Ovary (tissue), 3 donors: ENCODE results near the gene FOXP1.

Experiments
- EP300 ChIP-seq: sonication (generic); formaldehyde crosslinking; IDR thresholded peaks from one replicate; pipeline ENCODE4 v1.6.1; 2017; ENCODE audit warnings: antibody characterized with exemption
- POLR2A ChIP-seq: fragments of 450-650 bp; IDR thresholded peaks from one replicate; pipeline ENCODE4 v1.6.1; 2017; ENCODE audit warnings: antibody characterized with exemption, mild to moderate bottlenecking, moderate library complexity
- TF ChIP-seq, protein P1 (sequence below), 3 donors: fragments of 450-650 bp in 2 of 3; fragments of 200-600 bp in 1 of 3; IDR thresholded peaks; one replicate each; pipeline versions ENCODE4 v1.5.1 to v1.8.0; 2016 to 2022; ENCODE audit warnings: antibody characterized with exemption in 3 of 3, mild to moderate bottlenecking in 1 of 3
- donor health status: DM: no; HTN: no; CAD: no.

DNA sequence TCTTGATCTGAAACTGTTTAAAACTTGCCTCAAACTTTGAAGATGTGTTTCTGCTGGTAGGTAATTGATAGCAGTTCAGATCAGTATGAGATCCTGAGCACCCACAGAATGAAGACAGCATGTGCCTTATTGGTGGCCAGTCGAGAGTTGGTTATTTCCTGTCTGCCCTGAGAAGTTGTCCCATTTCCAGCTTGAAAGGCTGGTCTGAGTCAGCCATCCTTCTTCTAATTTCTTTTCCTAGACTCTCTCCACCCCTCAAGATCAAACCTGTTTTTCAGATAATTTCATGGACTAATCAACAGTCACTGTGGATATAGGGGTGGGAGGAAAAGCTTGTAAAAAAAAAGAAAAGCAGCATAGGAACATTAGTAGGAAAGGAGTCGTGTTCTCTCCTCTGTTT is 464.4 kb downstream of the FOXP1 start:
- TF ChIP-seq, protein P1, sequence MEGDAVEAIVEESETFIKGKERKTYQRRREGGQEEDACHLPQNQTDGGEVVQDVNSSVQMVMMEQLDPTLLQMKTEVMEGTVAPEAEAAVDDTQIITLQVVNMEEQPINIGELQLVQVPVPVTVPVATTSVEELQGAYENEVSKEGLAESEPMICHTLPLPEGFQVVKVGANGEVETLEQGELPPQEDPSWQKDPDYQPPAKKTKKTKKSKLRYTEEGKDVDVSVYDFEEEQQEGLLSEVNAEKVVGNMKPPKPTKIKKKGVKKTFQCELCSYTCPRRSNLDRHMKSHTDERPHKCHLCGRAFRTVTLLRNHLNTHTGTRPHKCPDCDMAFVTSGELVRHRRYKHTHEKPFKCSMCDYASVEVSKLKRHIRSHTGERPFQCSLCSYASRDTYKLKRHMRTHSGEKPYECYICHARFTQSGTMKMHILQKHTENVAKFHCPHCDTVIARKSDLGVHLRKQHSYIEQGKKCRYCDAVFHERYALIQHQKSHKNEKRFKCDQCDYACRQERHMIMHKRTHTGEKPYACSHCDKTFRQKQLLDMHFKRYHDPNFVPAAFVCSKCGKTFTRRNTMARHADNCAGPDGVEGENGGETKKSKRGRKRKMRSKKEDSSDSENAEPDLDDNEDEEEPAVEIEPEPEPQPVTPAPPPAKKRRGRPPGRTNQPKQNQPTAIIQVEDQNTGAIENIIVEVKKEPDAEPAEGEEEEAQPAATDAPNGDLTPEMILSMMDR (IDR thresholded peaks at IDR 0.05) = no peak
- TF ChIP-seq POLR2A (no peak), EP300 (no peak)
